ENCODE data around the gene TBCD.
"Not testable (repeated sequence)": the region's sequence is repeated elsewhere in the genome, so short reads cannot be mapped to it uniquely, and the experiment has no call there.

Gene TBCD

DNA sequence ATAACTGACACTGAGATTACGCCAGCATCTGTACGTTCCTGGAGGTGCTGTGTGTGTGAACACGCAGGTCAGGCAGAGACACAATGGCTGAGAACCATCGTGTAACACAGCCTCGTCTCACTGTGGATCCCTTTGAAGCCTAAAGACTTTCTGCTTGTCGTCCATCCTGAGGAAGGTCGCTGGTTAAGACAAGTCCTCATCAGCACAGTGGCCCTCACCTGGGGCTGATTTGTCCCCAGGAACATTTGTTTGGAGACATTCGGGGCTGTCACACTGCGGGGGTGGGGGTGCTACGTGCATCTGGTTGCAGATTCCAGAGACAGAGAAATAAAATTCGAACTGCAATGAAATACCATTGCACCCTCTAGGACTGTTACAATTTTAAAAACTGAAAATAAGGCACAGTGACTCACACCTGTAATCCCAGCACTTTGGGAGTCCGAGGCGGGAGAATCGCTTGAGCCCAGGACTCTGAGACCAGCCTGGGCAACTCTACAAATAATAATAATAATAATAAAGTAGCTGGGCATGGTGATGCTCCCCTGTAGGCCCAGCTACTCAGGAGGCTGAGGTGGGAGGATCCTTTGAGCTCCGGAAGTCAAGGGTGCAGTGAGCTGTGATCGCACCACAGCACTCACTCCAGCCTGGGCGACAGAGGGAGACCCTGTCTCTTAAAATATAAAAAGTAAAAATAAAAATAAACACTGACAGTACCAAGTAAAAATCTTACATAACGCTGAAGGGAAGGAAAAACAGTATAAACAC is 215.6 kb downstream of the TBCD start:
- Mint-ChIP-seq H3K27ac (no peak overlapping the region), H3K4me3 (no peak overlapping the region)

GRCh38 chr17:82968033-82968841 is 216.4 kb downstream of the TBCD start:
- H3K4me3 Mint-ChIP-seq, H3K9me3 Mint-ChIP-seq, H3K4me1 Mint-ChIP-seq, H3K36me3 Mint-ChIP-seq, H3K27me3 Mint-ChIP-seq, H3K27ac Mint-ChIP-seq: not testable (repeated sequence)

More for the DNA sequence above, 215.6 kb downstream of the TBCD start:
- Mint-ChIP-seq H3K36me3 (peaks cover 2% of the 10 kb centered on the region), H3K4me1 (peaks cover 7% of the 10 kb centered on the region), H3K27me3 (no peaks in the 10 kb centered on the region), H3K9me3 (no peaks in the 10 kb centered on the region)

GRCh38 chr17:82970067-82970466 is 218.2 kb downstream of the TBCD start:
- Mint-ChIP-seq H3K4me3 (no peak overlapping the region), H3K36me3 (peaks cover 2% of the 10 kb centered on the region), H3K4me1 (no peaks in the 10 kb centered on the region), H3K27ac (no peak overlapping the region), H3K9me3 (no peaks in the 10 kb centered on the region), H3K27me3 (no peaks in the 10 kb centered on the region)

DNA sequence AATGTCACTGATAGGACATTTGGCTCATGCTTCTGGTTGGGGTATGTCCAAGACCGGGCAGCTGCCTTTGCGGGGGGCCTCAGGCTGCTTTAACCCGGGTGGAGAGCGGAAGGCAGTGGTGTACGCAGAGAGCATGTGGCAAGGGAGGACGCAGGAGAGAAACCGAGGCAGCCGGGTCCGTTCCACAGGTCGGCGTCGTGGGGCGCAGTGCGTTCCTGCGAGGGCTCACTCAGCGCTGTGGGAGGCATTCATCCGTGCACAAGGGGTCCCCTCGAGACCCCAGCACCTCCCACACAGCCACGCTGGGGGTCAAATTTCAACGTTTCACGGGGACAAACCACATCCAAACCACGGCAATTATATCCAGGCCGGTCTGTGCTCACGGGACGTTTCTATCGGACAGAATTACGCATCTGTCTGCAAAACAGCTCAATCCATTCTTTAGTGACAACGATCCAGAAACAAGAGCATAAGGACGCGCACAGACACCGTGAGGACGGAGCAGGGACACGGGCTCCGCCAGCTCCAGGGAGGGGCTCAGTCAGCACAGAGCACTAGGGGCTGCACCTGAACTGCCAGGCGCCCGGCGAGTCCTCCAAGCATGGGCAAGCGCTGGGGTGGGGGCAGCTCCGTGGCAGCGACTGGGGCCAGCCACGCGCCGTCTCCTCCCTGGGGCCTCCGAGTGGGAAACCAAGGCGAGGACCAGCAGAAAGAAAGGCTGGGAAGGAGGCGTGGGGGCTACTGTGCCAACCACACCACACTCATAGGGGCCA is 219.1 kb downstream of the TBCD start:
- Mint-ChIP-seq H3K27me3 (no peaks in the 10 kb centered on the region), H3K27ac (peak overlapping the region; percentile 46), H3K4me1 (no peaks in the 10 kb centered on the region), H3K36me3 (peaks cover 2% of the 10 kb centered on the region), H3K4me3 (no peak overlapping the region), H3K9me3 (no peaks in the 10 kb centered on the region)

- no peaks in the 10 kb centered on the region for H3K27me3 Mint-ChIP-seq
- no peak overlapping the region for H3K4me3 Mint-ChIP-seq
- H3K4me1 Mint-ChIP-seq = peaks cover 2% of the 10 kb centered on the region
- H3K9me3 Mint-ChIP-seq = no peaks in the 10 kb centered on the region
- H3K36me3 Mint-ChIP-seq = no peaks in the 10 kb centered on the region
- no peak overlapping the region for H3K27ac Mint-ChIP-seq
Measured at GRCh38 chr17:82972836-82973372, 221.0 kb downstream of the TBCD start.

DNA sequence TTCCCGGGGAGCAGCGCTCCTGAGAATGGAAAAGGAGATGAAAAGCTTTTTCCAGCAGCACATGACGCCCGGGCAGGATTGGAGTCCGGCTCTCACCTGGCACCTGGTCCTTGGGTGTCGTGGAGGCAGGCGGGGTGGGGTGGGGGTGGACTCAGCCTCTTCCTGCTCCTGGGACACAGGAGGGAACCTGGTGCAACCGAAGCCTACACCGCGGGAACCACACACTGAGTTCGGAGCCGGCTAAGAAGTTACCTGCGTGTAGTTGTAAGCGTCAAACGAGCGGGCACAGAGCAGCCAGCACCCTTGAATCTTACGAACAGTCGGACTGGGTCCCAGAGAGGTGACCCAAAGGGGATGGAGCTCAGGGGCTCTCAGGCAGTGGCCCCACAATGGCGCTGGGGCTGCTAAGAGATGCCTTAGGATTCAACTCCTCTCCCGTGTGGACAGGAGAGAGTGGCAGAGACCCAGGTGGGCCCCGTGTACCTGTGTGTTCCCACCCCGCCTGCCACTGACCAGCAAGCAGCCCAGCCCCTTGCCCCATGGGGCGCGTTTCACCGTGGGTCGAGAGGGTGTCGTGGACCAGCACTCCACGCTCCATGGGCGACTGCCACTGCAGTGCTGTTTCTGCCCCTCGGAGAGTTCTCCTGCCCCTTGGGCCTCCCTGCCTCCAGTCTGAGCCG is 221.7 kb downstream of the TBCD start:
- Mint-ChIP-seq H3K27ac (no peak overlapping the region), H3K4me3 (no peak overlapping the region), H3K36me3 (no peaks in the 10 kb centered on the region), H3K9me3 (no peaks in the 10 kb centered on the region), H3K27me3 (no peaks in the 10 kb centered on the region), H3K4me1 (peaks cover 9% of the 10 kb centered on the region)

GRCh38 chr17:82974136-82974952 is 222.5 kb downstream of the TBCD start:
- H3K9me3 Mint-ChIP-seq = no peaks in the 10 kb centered on the region
- no peaks in the 10 kb centered on the region for H3K36me3 Mint-ChIP-seq
- H3K27me3 Mint-ChIP-seq = no peaks in the 10 kb centered on the region
- no peak overlapping the region for H3K4me3 Mint-ChIP-seq
- no peak overlapping the region for H3K27ac Mint-ChIP-seq
- H3K4me1 Mint-ChIP-seq = peaks cover 16% of the 10 kb centered on the region

DNA sequence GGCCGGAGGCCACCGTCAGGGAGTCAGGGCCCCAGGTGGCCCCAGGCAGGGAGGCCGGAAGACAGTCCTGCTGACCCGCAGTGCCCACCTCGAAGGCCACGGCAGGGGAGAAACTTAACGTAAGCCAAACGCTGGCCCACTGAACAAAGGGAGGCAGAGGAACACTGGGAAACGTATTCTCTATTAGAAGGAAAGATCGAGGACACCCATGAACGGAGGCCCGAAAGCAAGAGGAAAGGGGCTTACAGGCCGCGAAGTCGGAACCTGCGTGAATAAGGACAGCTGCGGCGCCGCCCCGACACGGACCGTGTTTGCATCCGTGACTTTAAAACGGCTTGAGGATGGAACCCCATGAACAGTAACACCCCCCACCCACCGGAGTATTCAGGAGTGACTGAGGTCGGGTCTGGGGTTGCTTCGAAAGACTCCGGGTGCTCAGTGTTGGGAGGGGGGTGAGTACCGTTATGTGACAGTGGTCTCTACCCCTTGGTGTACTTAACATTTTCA is 225.2 kb downstream of the TBCD start:
- Mint-ChIP-seq H3K36me3 (no peaks in the 10 kb centered on the region), H3K4me1 (peaks cover 20% of the 10 kb centered on the region)

DNA sequence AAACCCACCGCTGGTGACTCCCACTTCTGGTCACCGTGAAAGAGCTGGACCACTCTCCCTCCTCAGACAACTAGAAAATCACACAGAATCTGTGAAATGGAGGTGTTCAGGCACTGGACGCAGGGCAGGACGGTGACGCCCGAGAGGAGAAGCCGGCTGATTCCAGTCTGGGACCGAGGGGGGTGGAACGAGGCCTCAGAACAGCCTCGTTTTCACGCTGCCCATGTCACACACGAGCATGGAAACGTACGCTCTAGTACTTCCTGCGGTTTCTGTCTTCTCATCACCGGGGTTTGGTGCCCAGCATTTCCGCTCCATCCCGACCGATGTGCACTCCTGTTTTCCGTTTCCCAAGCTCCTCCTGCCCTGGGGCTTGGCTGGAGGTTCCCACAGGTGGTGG is 225.7 kb downstream of the TBCD start:
- Mint-ChIP-seq H3K4me3 (no peak overlapping the region), H3K4me1 (peaks cover 20% of the 10 kb centered on the region), H3K27me3 (no peaks in the 10 kb centered on the region), H3K27ac (no peak overlapping the region), H3K9me3 (no peaks in the 10 kb centered on the region), H3K36me3 (no peaks in the 10 kb centered on the region)

More for the DNA sequence above, 225.2 kb downstream of the TBCD start:
- Mint-ChIP-seq H3K27me3 (no peaks in the 10 kb centered on the region), H3K4me3 (no peak overlapping the region), H3K9me3 (no peaks in the 10 kb centered on the region), H3K27ac (no peak overlapping the region)

GRCh38 chr17:82978765-82979349 is 227.0 kb downstream of the TBCD start:
- Mint-ChIP-seq H3K9me3 (no peaks in the 10 kb centered on the region), H3K27ac (peak overlapping the region; percentile 14), H3K36me3 (no peaks in the 10 kb centered on the region), H3K4me3 (peak overlapping the region; percentile 43), H3K4me1 (peaks cover 23% of the 10 kb centered on the region), H3K27me3 (no peaks in the 10 kb centered on the region)

- no peaks in the 10 kb centered on the region for H3K27me3 Mint-ChIP-seq
- H3K4me1 Mint-ChIP-seq = peaks cover 31% of the 10 kb centered on the region
- H3K4me3 Mint-ChIP-seq = no peak overlapping the region
- H3K36me3 Mint-ChIP-seq = no peaks in the 10 kb centered on the region
- no peak overlapping the region for H3K27ac Mint-ChIP-seq
- H3K9me3 Mint-ChIP-seq = no peaks in the 10 kb centered on the region
Measured at GRCh38 chr17:82979718-82980117, 227.9 kb downstream of the TBCD start.

DNA sequence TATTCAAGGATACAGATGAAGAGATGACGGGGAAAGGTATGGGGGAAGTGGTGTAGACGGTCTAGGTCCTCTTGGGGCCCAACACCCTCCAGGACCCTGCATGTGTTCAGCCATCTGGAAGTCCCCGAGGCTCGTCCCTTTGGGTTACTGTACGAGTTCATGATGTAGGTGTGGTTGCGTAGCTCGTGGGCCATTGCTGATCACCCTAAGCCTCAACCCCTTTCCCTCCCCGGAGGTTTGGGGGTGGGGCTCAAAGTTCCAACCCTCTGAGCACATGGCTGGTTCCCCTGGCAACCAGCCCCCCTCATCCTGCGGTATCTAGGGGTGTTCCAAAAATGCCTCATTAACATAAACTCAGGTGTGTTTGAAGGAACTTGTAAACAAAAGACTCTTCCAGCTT is 228.8 kb downstream of the TBCD start:
- peaks cover 38% of the 10 kb centered on the region for H3K4me1 Mint-ChIP-seq
- H3K36me3 Mint-ChIP-seq = no peaks in the 10 kb centered on the region

GRCh38 chr17:82981141-82981730 is 229.4 kb downstream of the TBCD start:
- Mint-ChIP-seq H3K27me3 (no peaks in the 10 kb centered on the region), H3K36me3 (no peaks in the 10 kb centered on the region), H3K4me3 (no peak overlapping the region), H3K27ac (no peak overlapping the region), H3K4me1 (peaks cover 44% of the 10 kb centered on the region), H3K9me3 (no peaks in the 10 kb centered on the region)

More for the DNA sequence above, 228.8 kb downstream of the TBCD start:
- Mint-ChIP-seq H3K9me3 (no peaks in the 10 kb centered on the region), H3K4me3 (no peak overlapping the region), H3K27me3 (no peaks in the 10 kb centered on the region), H3K27ac (no peak overlapping the region)

Measured in activated naive CD4-positive, alpha-beta T cell treated with anti-CD3 and anti-CD28 coated beads, Interleukin-2, amount 50 U/mL, for 24 hours (primary cell).